Right ventricle myocardium inferior (tissue), 1 donor: ENCODE data around the gene UBE2Q1. TPM values are rescaled to one million over a fixed set of nuclear protein-coding genes. Genes with fewer than 3 reads are reported as not detected.

Experiments used
- ATAC-seq: fragments of 200-7000 bp; cut with Tn5 transposase; one replicate; pipeline ENCODE4 v1.9.1; 2020; ENCODE audit warnings: mild to moderate bottlenecking, moderate library complexity
- DNase-seq: peaks from one replicate; pipeline ENCODE4 v3.0.0; 2021; ENCODE audit errors: missing footprints
- intact Hi-C: fragments of 100-400 bp; cut with DNase I; formaldehyde crosslinking; loops from one replicate; pipeline ENCODE4 v1.11.0; 2022
- total RNA-seq: library from RNA; stranded (reverse); fragmentation: NEBNext Ultra II Directional; extraction: Animal tissue kit (Norgen Biotek cat#: 25700); gene quantifications from one replicate; pipeline ENCODE4 v1.2.1, GENCODE V29; 2021
- donor health status: DM: no; HTN: yes; CAD: no; lungs with severe emphysema.

The UBE2Q1 gene
- total RNA-seq, 1 donor from 2014 or later = 53.2 TPM

DNA sequence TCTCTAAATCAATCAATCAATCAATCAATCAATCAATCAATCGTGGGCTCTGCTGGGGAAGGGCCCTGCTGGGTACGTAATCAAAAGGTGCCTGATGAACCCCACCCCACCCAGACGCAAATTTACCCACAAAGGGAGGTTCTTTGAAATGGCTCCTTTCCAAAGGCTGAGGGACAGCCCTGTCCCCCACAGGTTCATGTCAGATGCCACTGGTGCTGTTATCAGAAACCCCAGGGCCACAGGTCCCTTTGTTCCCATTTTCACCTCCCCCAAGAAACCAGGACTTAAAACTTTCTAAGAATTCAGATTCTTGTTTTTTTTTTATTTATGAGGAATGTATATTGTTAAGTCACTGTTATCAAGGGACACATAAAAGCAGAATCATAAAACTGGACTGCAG lies 23.3 kb upstream of the UBE2Q1 start:
- intact Hi-C loops = no loop called here
- ATAC-seq (no peak), DNase-seq (no peak)

GRCh38 chr1:154579374-154579773 lies 20.9 kb upstream of the UBE2Q1 start:
- no peak for DNase-seq
- intact Hi-C loops = no loop called here
- no peak for ATAC-seq

- ATAC-seq (peak; percentile 51), DNase-seq (no peak)
- intact Hi-C loops = no loop called here
These were observed 19.6 kb upstream of the UBE2Q1 start for GRCh38 chr1:154578058-154578418.

GRCh38 chr1:154577346-154578057 lies 19.0 kb upstream of the UBE2Q1 start:
- DNase-seq = no peak
- intact Hi-C loops = no loop called here
- ATAC-seq = peak; percentile 7

DNA sequence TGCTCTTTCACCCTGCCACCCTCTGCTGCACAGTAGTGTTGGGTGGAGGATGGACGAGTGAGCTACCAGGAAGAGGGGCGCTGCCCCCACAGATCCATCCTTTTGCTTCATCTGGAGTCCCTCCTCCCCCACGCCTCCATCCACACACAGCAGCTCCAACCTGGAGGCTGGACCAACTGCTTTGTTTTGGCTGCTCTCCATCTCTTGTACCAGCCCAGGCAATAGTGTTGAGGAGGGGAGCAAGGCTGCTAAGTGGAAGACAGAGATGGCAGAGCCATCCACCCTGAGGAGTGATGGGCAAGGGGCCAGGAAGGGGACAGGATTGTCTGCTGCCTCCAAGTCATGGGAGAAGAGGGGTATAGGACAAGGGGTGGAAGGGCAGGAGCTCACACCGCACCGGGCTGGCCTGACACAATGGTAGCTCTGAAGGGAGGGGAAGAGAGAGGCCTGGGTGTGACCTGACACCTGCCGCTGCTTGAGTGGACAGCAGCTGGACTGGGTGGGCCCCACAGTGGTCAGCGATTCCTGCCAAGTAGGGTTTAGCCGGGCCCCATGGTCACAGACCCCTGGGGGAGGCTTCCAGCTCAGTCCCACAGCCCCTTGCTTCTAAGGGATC lies 17.6 kb upstream of the UBE2Q1 start:
- intact Hi-C loops = no loop called here
- ATAC-seq (no peak), DNase-seq (no peak)

DNA sequence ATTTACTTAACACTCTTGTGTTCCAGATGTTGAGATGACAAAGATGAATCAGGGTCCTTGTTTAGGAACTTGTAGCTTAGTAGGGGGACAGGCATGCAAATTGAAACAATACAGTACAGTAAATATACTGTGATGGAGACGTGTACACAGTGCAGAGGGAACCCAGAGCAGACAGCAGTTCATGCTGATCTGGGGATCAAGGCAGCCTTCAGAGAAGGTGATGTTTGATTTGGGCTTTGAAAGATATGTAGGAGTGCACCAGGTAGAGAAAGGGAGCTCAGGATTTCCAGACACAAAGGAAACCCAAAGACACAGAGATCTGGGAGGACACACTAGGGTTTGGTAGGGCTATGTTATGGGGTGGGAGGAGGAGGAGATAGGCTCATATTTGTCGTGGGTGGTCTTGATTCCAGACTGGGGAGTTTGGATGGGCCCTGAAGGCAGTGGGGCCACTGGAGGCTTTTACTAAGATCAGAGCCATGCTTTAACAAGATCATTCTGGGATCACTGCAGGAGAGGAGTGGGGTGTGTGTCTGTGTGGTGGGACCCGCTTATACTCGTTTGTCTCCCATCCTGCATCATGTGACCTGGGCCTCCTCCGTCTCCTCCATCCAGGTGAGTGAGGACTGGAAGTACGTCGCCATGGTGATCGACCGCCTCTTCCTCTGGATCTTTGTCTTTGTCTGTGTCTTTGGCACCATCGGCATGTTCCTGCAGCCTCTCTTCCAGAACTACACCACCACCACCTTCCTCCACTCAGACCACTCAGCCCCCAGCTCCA lies 16.9 kb upstream of the UBE2Q1 start:
- ATAC-seq = no peak
- intact Hi-C loops = no loop called here
- no peak for DNase-seq

DNA sequence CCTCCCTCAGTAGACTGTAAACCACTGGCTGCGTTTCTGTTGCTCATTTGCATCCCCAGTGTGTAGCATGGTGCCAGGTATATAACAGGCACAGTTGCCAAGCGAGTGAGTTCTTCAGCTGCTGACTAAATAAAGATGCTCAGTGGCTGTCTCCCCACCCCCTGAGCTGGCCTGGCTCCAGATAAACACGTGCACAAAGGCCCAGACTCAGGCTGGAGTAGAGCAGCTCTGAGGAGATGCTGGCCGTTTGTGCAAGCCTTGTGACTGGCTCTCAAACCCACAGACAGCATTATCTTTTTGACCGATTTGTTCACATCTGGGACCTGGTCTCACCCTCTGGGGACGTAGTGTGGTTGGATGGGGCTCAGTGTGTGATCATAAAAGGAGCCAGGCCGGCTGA lies 16.3 kb upstream of the UBE2Q1 start:
- intact Hi-C loops = no loop called here
- no peak for DNase-seq
- no peak for ATAC-seq

- ATAC-seq (no peak), DNase-seq (no peak)
- intact Hi-C loops = no loop called here
These were observed 14.7 kb upstream of the UBE2Q1 start for GRCh38 chr1:154573168-154573510.

DNA sequence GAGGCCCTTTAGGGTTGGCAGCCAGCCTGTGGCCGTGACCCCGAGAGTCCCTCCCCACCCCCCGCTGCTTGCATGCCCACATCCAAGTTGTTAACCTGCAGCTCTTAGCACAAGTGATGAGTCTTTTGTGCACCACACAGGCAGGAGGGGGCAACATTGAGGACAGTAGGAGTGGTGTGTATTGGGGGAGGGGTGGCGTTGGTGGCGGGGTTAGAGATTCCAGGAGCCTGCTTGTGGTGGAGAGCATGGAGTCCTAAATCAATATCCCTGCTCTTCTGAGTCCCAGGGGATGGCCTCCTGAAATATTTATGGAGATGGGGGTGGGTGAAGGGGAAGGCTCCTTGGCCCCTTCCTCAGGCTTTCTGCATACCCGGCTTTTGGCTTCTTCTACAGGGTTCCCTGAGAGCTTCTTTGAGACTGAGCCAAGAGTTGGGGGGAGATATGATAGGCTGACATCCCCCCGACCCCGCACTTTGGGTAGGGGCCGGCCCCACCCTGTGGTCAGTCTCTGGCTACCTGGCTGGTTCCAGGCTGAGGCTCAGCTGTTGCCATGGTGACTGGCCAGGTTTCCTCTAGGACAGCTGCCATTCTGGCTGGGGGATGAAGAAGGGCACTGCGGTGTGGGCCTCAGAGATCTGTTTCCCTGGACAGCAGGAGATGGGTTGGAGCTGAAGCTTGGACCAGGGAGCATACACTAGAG lies 14.2 kb upstream of the UBE2Q1 start:
- DNase-seq (no peak), ATAC-seq (no peak)
- intact Hi-C loops = no loop called here

DNA sequence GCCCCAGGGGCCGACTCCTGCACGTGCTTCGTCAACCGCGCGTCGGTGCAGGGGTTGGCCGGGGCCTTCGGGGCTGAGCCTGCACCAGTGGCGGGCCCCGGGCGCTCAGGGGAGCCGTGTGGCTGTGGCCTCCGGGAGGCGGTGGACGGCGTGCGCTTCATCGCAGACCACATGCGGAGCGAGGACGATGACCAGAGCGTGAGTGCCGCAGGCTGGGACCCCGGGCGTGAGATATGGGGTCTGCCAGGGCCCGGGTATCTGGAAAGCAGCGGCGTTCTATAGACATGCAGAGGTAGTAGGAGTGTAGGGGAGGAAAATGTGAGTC lies 13.5 kb upstream of the UBE2Q1 start:
- DNase-seq (no peak), ATAC-seq (no peak)
- intact Hi-C loops = no loop called here

- no peak for ATAC-seq
- DNase-seq = no peak
- intact Hi-C loops = no loop called here
These were observed 12.9 kb upstream of the UBE2Q1 start for GRCh38 chr1:154571244-154571963.

DNA sequence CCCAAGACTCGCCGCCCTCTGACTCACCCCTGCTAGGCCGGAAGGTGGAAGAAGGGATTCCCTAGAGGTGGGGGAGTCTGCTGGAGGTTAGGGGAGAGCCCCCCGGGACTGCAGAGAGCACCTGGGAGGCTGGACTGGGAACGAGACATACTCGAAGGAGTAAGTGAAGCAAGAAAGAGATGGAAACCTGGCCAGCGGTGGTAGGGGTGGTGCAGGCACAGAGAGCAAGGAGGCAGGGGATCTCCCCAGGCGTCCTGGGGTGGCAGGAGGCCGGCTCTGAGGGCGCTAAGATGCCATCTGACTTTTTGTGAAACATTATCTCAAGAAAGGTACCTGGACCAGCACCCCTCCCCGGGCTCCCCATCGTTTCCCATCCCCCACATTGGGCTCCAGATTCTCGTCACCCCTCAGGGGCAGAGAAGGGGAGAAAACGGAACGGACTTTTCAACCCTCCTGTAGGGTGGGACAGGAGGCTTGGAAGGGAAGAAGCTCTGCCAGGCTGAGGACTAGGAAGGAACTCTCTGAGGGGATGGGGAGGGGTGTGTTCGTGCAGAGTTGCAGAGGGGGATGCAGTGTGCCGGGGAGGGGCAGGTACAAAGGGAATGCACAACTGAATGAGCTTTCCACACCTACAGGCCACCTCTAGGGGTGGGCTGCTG lies 9.8 kb upstream of the UBE2Q1 start:
- DNase-seq (no peak), ATAC-seq (no peak)
- intact Hi-C loops = no loop called here

DNA sequence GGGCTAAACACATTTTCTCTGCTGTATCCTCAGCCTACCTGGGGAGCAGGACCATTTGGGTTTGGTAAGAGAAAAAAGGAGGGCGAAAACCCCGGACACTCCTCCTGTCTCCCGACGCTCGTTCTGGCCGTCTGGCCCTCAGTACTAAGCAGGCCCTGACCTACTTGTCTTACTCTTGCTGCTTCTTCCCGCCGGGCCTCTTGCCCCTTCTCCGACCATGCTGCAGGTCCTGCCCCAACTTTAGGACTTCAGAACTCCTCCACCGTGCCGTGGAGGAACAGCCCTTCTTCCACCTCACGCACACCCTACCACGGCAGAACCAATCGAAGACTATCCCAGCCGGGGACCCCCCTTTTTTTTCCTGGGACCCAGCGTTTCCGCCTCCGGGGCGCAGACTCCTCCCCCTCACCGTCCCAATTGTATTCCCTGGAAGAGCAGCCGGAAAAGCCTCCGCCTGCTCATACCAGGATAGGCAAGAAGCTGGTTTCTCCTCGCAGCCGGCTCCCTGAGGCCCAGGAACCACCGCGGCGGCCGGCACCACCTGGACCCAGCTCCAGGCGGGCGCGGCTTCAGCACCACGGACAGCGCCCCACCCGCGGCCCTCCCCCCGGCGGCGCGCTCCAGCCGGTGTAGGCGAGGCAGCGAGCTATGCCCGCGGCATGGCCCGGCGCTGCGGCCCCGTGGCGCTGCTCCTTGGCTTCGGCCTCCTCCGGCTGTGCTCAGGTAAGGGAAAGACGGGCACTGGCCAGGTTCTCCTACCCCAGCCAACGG lies 9.1 kb upstream of the UBE2Q1 start, which contains the start of gene CHRNB2:
CHRNB2 (plus strand) TSS at position 393 of the 771 bp plus-strand sequence; CDS start at position 660, 267 bp downstream.
- intact Hi-C loops = no loop called here
- peak; percentile 80 for DNase-seq
- peak; percentile 92 for ATAC-seq

DNA sequence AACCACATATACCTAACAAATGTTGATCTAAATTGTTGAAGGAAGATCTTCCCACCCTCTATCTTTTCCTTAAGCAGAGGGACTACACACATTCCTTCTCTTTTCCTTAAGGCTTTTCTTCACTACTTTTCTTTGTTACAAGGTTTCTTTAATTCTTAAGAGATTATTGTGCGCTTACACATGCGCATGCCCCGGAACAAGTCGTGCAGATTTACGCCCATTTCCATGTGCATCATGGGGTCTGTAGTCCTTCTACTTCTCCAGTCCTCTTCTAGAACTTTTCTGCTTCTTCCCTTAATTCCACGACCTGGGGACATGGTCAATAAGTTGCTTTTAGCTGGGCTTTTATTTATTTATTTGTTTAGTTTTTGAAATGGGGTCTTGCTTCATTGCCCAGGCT lies 7.4 kb upstream of the UBE2Q1 start:
- intact Hi-C loops = no loop called here
- no peak for ATAC-seq
- DNase-seq = no peak

DNA sequence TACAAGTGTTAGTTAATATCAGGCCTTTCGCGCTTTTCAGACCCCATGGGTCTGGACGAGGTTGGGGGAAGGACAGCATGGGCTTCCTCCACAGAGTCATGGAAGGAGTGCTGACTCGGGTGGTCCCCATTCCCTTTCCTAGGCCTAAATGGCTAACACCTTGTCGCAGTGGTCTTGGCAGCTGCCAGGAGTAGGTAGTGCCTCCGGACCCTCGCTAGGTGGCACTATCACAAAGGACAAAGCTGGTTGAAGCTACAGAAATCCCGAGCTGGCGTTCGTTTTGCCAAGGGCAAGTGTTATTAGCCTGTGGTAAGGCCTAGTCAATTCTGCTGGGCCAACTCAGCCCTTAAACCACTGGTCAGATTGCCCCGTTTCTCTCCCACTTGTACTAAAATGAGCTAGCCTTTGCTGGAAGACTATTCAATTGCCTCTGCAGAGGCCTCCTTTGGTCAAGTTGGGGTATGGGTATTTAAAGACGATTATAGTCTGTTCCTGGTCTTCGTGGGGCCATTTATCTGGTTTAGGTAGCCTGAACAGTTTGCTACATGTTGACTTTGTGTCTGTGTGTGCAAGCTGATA lies 1.1 kb upstream of the UBE2Q1 start:
- ATAC-seq (peak; percentile 73), DNase-seq (peak; percentile 86)
- intact Hi-C loops = loop anchor here (1.0 to 5.0 kb wide), 7 partner anchors 68 to 503 kb away; partner anchors contain the start of genes EFNA4, IL6R and PMVK

- ATAC-seq (peak; percentile 97), DNase-seq (peak; percentile 100)
- intact Hi-C loops = loop anchor here (1.0 to 5.0 kb wide), 7 partner anchors 68 to 504 kb away; partner anchors contain the start of genes EFNA4, IL6R and PMVK
These were observed 431 bp upstream of the UBE2Q1 start for GRCh38 chr1:154558720-154559465.
